CD4-positive, alpha-beta memory T cell (primary cell): ENCODE measurements around the gene EIF2B1. TPM values are rescaled to one million over a fixed set of nuclear protein-coding genes. Genes with fewer than 3 reads are reported as not detected.

ENCODE experiments used
- CTCF ChIA-PET: fragments of 350-600 bp; sonication (Branson Sonifier 250); formaldehyde crosslinking; loops from one replicate; lab custom pipeline; 2021; ENCODE audit warnings: inconsistent platforms; ENCODE audit not compliant: partially characterized antibody; lab: Charles Lee
- POLR2A ChIA-PET: fragments of 350-600 bp; sonication (Branson Sonifier 250); formaldehyde crosslinking; loops from one replicate; lab custom pipeline; 2021; ENCODE audit not compliant: partially characterized antibody; lab: Charles Lee
- DNase-seq, 5 donors: peaks; one replicate each; pipeline versions ENCODE4 v3.0.0 to v3.0.0-alpha.2; 2020 to 2022; ENCODE audit warnings: mixed read lengths in 1 of 5
- H3K27ac ChIP-seq: one replicate; pipeline ENCODE4 v1.7.0; 2013; ENCODE audit warnings: low read depth, low read length
- H3K27me3 ChIP-seq: 2 replicates; pipeline ENCODE4 v1.7.0; 2013; ENCODE audit warnings: mild to moderate bottlenecking, low read length, moderate library complexity; ENCODE audit not compliant: insufficient read depth
- H3K36me3 ChIP-seq: 2 replicates; pipeline ENCODE4 v1.7.0; 2013; ENCODE audit warnings: mild to moderate bottlenecking, low read length, moderate library complexity; ENCODE audit not compliant: insufficient read depth
- H3K4me1 ChIP-seq: 2 replicates; pipeline ENCODE4 v1.7.0; 2013; ENCODE audit warnings: mild to moderate bottlenecking, low read length, moderate library complexity; ENCODE audit not compliant: insufficient read depth
- H3K4me3 ChIP-seq, 2 donors: one replicate each; pipeline ENCODE4 v1.7.0; 2013; ENCODE audit warnings: low read length in 2 of 2, mild to moderate bottlenecking in 1 of 2
- H3K9me3 ChIP-seq, 2 donors: one replicate each; pipeline ENCODE4 v1.7.0; 2013; ENCODE audit warnings: low read length in 2 of 2, control low read depth in 1 of 2; ENCODE audit not compliant: control insufficient read depth in 1 of 2
- H3K27ac Mint-ChIP-seq, 7 donors: one replicate each; pipeline ENCODE4 v1.8.0; 2020 to 2021; ENCODE audit warnings: mixed read lengths in 7 of 7, mild to moderate bottlenecking in 6 of 7, inconsistent platforms in 3 of 7, moderate library complexity in 3 of 7
- H3K27me3 Mint-ChIP-seq, 2 donors: one replicate each; pipeline ENCODE4 v1.8.0; 2020 to 2021; ENCODE audit warnings: mixed read lengths in 2 of 2
- H3K36me3 Mint-ChIP-seq, 2 donors: one replicate each; pipeline ENCODE4 v1.8.0; 2020 to 2021; ENCODE audit warnings: mixed read lengths in 2 of 2, inconsistent platforms in 1 of 2, mild to moderate bottlenecking in 1 of 2
- H3K4me1 Mint-ChIP-seq, 4 donors: one replicate each; pipeline ENCODE4 v1.8.0; 2020 to 2021; ENCODE audit warnings: mixed read lengths in 4 of 4, mild to moderate bottlenecking in 1 of 4
- H3K4me3 Mint-ChIP-seq, 8 donors: one replicate each; pipeline ENCODE4 v1.8.0; 2020 to 2021; ENCODE audit warnings: mixed read lengths in 8 of 8, mild to moderate bottlenecking in 7 of 8, moderate library complexity in 6 of 8, inconsistent platforms in 3 of 8
- H3K9me3 Mint-ChIP-seq, 8 donors: one replicate each; pipeline ENCODE4 v1.8.0; 2020 to 2021; ENCODE audit warnings: mixed read lengths in 8 of 8, mild to moderate bottlenecking in 5 of 8, inconsistent platforms in 3 of 8, moderate library complexity in 1 of 8
- intact Hi-C: fragments of 100-400 bp; cut with micrococcal nuclease; formaldehyde crosslinking; loops from one replicate; pipeline ENCODE4 v1.15.1; 2023
- polyA plus RNA-seq, 2 donors: library from polyadenylated mRNA; unstranded; fragments of 300-500 nt; fragmentation: Illumina TruSeq; gene quantifications; one replicate each; pipeline ENCODE4 v1.2.3, GENCODE V29; 2021
- total RNA-seq, 2 experiments: library from RNA; stranded (reverse); gene quantifications; one replicate each; pipeline ENCODE4 v1.2.3, GENCODE V29; 2021

EIF2B1 gene
- total and polyA plus RNA-seq, 4 experiments from 2014 or later, result 50.3 to 87.9 (median 54.5) TPM

DNA sequence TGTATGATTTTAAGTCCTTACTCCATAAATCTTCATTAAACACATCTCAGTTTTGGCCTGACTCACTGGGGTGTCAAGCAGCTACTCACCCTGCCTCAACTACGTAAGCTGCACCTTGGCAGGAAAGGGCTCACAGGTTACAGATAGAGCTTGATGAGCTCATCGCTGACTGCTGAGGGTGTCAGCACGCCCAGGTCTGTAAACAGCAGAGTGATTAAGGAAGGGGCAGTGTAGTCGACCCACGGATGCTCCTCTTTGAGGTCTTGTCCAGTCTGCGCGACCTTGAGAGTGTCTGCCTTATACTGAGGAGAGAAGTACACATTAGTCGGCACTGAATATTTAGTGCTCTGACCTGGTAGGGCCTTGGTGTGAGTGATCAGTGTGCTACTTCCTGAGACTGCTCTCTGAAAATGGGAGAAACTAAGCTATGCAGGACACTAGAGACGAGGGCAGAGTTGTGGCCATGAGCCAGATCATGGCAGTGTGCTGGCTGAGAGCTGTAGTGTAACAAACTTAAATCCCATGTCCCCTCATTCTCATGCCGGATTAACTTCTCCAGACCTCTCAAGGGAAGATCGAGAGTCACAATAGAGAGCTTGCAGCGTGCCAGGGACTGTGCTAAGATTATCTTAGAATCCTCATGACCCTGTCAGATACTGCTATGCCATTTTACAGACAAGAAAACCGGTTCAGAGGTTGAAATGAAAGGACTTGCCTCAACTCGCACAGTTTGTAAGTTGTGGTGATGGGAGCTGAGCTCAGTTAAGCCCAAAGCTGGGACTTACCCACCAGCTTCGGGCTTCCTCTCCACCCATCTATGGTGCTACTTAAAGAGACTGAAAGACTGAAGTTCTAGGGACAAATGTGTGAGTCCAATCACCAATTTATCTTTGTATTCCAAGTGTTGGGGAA is 11.6 kb downstream of the EIF2B1 start:
- intact Hi-C loops, result no loop called here
- H3K36me3 Mint-ChIP-seq, result peaks cover 52 to 78% of the 10 kb centered on the region in 2 donors
- Histone ChIP-seq H3K27ac (no peak overlapping the region), H3K36me3 (peaks cover 52% of the 10 kb centered on the region), H3K4me3 (no peak overlapping the region), H3K9me3 (no peaks in the 10 kb centered on the region), H3K27me3 (no peaks in the 10 kb centered on the region), H3K4me1 (no peaks in the 10 kb centered on the region)
- peak overlapping the region in 2 of 7 donors; percentile 0 to 23 for H3K27ac Mint-ChIP-seq
- POLR2A ChIA-PET, result interaction anchor here (0.5 to 1.7 kb wide), 4 partner anchors 17 to 384 kb away, joined by 3 to 5 read pairs (median 4); no protein-coding TSS in a partner anchor
- H3K4me3 Mint-ChIP-seq, result peak overlapping the region in 1 of 8 donors; percentile 17
- no peak for DNase-seq
- no peaks in the 10 kb centered on the region for H3K27me3 Mint-ChIP-seq
- H3K4me1 Mint-ChIP-seq, result peaks cover 0 to 4% (median 2%) of the 10 kb centered on the region in 4 donors
- CTCF ChIA-PET, result interaction anchor here (1.1 kb wide), 1 partner anchor 9 kb away, joined by 3 read pairs; no protein-coding TSS in a partner anchor
- H3K9me3 Mint-ChIP-seq, result no peaks in the 10 kb centered on the region

DNA sequence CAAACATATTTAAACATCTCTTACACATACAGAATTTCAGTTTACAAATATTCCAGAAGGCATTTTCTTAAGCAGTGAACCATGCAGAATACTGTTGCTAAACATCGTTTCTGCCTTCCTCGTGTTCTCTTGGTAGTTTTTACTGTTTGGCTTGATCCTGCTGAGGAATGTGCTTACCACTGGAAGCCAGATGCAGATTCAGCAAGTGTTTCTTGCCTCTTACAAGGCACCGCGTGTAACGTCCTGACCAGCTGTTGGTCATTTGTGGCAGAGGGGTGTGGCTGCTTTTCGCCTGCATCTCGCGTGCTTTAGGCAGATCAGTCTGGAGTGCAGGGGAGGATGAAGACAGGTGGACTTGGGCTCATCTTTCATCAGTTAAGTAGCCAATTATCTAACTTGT is 12.4 kb downstream of the EIF2B1 start:
- CTCF ChIA-PET, result interaction anchor here (0.5 to 1.1 kb wide), 2 partner anchors 10 to 742 kb away, joined by 3 read pairs; no protein-coding TSS in a partner anchor
- H3K36me3 ChIP-seq, result peaks cover 52% of the 10 kb centered on the region
- Mint-ChIP-seq H3K4me3 (no peak overlapping the region), H3K4me1 (peaks cover 0 to 4% (median 2%) of the 10 kb centered on the region in 4 donors), H3K27ac (peak overlapping the region in 2 of 7 donors; percentile 23 to 50), H3K36me3 (peaks cover 50 to 78% of the 10 kb centered on the region in 2 donors), H3K9me3 (no peaks in the 10 kb centered on the region), H3K27me3 (no peaks in the 10 kb centered on the region)
- H3K9me3 ChIP-seq, result no peaks in the 10 kb centered on the region
- DNase-seq, result no peak
- H3K27ac ChIP-seq, result no peak overlapping the region
- H3K4me1 ChIP-seq, result no peaks in the 10 kb centered on the region
- POLR2A ChIA-PET, result interaction anchor here (1.3 to 1.4 kb wide), 2 partner anchors 16 to 20 kb away, joined by 3 read pairs; no protein-coding TSS in a partner anchor
- no peak overlapping the region for H3K4me3 ChIP-seq
- intact Hi-C loops, result no loop called here
- no peaks in the 10 kb centered on the region for H3K27me3 ChIP-seq

DNA sequence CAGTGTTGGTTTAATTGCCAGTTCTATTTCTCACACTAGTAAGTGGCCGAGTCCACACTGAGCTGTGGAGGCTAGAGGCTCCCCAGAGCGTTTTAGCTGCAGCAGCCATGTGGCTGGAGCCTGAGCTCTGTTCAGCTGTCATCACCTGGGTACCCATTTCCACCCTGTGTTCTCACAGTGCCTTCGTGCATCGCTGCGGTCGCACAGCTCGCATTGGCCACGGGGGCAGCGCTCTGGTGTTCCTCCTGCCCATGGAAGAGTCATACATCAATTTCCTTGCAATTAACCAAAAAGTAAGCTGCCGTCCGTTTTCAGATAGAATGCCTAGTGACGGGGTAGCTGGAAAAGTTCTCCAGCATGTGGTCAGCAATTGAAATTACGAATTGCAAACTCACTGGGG is 15.9 kb downstream of the EIF2B1 start:
- CTCF ChIA-PET, result interaction anchor here (0.7 to 2.4 kb wide), 6 partner anchors 11 to 461 kb away, joined by 3 to 6 read pairs (median 3); no protein-coding TSS in a partner anchor
- no peaks in the 10 kb centered on the region for H3K27me3 Mint-ChIP-seq
- Histone ChIP-seq H3K36me3 (peaks cover 68% of the 10 kb centered on the region), H3K4me1 (no peaks in the 10 kb centered on the region), H3K9me3 (no peaks in the 10 kb centered on the region), H3K27me3 (no peaks in the 10 kb centered on the region), H3K27ac (no peak overlapping the region), H3K4me3 (no peak overlapping the region)
- H3K9me3 Mint-ChIP-seq, result no peaks in the 10 kb centered on the region
- H3K36me3 Mint-ChIP-seq, result peaks cover 53 to 88% of the 10 kb centered on the region in 2 donors
- DNase-seq, result no peak
- POLR2A ChIA-PET, result interaction anchor here (0.8 to 1.1 kb wide), 2 partner anchors 15 to 33 kb away, joined by 3 to 4 read pairs; partner anchors contain the start of genes DDX55 and TMED2
- peak overlapping the region in 1 of 7 donors; percentile 52 for H3K27ac Mint-ChIP-seq
- H3K4me3 Mint-ChIP-seq, result no peak overlapping the region
- intact Hi-C loops, result no loop called here
- H3K4me1 Mint-ChIP-seq, result peaks cover 0 to 4% (median 2%) of the 10 kb centered on the region in 4 donors

DNA sequence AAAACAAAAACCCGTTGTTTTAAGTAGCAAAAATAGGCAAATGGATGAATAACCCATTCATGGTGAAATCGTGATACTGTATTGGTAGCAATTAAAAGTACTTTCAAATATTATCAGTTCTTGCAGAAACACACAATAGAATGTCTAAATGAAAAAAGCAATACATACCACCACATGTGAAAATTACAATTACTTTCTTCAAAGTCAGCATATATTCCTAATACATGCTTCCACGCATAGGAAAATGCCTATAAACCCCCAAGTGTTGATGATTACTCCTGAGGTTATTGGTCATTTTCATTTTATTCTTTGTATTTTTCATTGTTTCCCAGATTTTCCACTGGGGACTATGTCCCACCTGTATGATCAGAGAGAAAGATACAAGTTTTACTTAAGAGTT is 16.3 kb downstream of the EIF2B1 start:
- Mint-ChIP-seq H3K4me1 (peaks cover 0 to 4% (median 2%) of the 10 kb centered on the region in 4 donors), H3K9me3 (no peaks in the 10 kb centered on the region), H3K4me3 (no peak overlapping the region), H3K36me3 (peaks cover 56 to 88% of the 10 kb centered on the region in 2 donors), H3K27me3 (no peaks in the 10 kb centered on the region), H3K27ac (peak overlapping the region in 2 of 7 donors; percentile 50 to 75)
- Histone ChIP-seq H3K4me3 (no peak overlapping the region), H3K9me3 (no peaks in the 10 kb centered on the region), H3K27me3 (no peaks in the 10 kb centered on the region), H3K36me3 (peaks cover 68% of the 10 kb centered on the region), H3K27ac (no peak overlapping the region), H3K4me1 (no peaks in the 10 kb centered on the region)
- ChIA-PET CTCF (interaction anchor here (0.7 to 1.2 kb wide), 4 partner anchors 13 to 461 kb away, joined by 3 to 4 read pairs (median 3); no protein-coding TSS in a partner anchor), POLR2A (no interaction called here)
- intact Hi-C loops, result no loop called here
- DNase-seq, result no peak

DNA sequence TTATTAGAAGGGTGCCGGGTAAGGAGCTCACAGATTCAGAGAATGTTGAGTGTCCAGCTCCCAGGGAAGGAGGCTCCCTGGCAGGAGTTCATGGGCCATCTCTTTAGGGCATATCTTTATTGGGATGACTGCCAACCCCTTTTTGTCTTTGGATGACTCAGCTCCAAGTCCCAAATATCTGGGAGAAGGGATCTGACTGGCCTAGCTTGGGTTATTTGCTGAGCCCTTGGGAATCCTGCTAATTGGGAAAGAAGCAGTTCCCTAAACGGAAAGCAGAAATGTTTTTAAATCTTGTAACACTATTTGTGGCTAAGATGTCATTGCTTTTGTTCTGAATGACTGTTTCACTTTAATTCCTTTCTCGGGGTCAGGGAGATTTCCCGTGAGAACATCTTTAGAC is 19.0 kb downstream of the EIF2B1 start:
- intact Hi-C loops, result no loop called here
- Mint-ChIP-seq H3K27me3 (no peaks in the 10 kb centered on the region), H3K9me3 (no peaks in the 10 kb centered on the region), H3K36me3 (peaks cover 49 to 84% of the 10 kb centered on the region in 2 donors), H3K27ac (peak overlapping the region in 1 of 7 donors; percentile 22), H3K4me1 (peaks cover 0 to 4% (median 2%) of the 10 kb centered on the region in 4 donors), H3K4me3 (no peak overlapping the region)
- ChIA-PET CTCF (no interaction called here), POLR2A (interaction anchor here (1.5 kb wide), 1 partner anchor 12 kb away, joined by 4 read pairs; the partner anchor contains the start of gene DDX55)
- Histone ChIP-seq H3K4me3 (no peak overlapping the region), H3K36me3 (peaks cover 71% of the 10 kb centered on the region), H3K27ac (no peak overlapping the region), H3K27me3 (no peaks in the 10 kb centered on the region), H3K9me3 (no peaks in the 10 kb centered on the region), H3K4me1 (no peaks in the 10 kb centered on the region)
- DNase-seq, result no peak

DNA sequence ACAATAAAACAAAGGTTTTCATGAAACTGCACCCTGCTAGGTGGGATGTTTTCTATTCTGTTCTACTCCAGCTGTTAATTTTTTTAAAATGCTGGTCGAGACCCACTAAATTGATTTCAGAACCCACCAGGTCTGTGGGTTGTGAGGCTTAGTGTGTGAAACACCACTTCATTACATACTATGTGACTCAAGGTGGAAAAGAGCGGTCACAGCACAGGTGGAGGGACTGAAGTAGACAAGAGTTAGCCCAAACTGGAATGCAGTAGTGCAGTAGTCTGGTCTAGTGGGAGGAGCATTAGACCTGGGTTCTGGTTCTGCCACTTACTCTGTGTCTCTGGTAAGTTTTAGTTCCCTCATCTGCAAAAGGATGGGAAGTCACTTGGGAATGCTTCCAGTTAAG is 19.4 kb downstream of the EIF2B1 start:
- H3K4me1 ChIP-seq, result no peaks in the 10 kb centered on the region
- peak overlapping the region in 1 of 7 donors; percentile 22 for H3K27ac Mint-ChIP-seq
- peaks cover 0 to 4% (median 2%) of the 10 kb centered on the region in 4 donors for H3K4me1 Mint-ChIP-seq
- CTCF ChIA-PET, result interaction anchor here (1.1 kb wide), 1 partner anchor 10 kb away, joined by 3 read pairs; no protein-coding TSS in a partner anchor
- intact Hi-C loops, result no loop called here
- no peaks in the 10 kb centered on the region for H3K9me3 Mint-ChIP-seq
- DNase-seq, result no peak
- peaks cover 47 to 84% of the 10 kb centered on the region in 2 donors for H3K36me3 Mint-ChIP-seq
- H3K9me3 ChIP-seq, result no peaks in the 10 kb centered on the region
- H3K27ac ChIP-seq, result no peak overlapping the region
- H3K27me3 ChIP-seq, result no peaks in the 10 kb centered on the region
- H3K36me3 ChIP-seq, result peaks cover 75% of the 10 kb centered on the region
- no peak overlapping the region for H3K4me3 Mint-ChIP-seq
- H3K27me3 Mint-ChIP-seq, result no peaks in the 10 kb centered on the region
- POLR2A ChIA-PET, result interaction anchor here (1.5 kb wide), 1 partner anchor 12 kb away, joined by 4 read pairs; the partner anchor contains the start of gene DDX55
- H3K4me3 ChIP-seq, result no peak overlapping the region

GRCh38 chr12:123608182-123608581 is 25.3 kb downstream of the EIF2B1 start:
- H3K9me3 ChIP-seq, result no peaks in the 10 kb centered on the region

More at GRCh38 chr12:123608182-123608581, 25.3 kb downstream of the EIF2B1 start:
- Mint-ChIP-seq H3K9me3 (no peaks in the 10 kb centered on the region), H3K27me3 (no peaks in the 10 kb centered on the region), H3K36me3 (peaks cover 44 to 66% of the 10 kb centered on the region in 2 donors), H3K27ac (peak overlapping the region in 2 of 7 donors; percentile 14 to 74), H3K4me1 (peaks cover 4 to 22% (median 8%) of the 10 kb centered on the region in 4 donors), H3K4me3 (no peak overlapping the region)
- POLR2A ChIA-PET, result no interaction called here
- CTCF ChIA-PET, result no interaction called here
- Histone ChIP-seq H3K27me3 (no peaks in the 10 kb centered on the region), H3K27ac (no peak overlapping the region), H3K4me1 (peaks cover 9% of the 10 kb centered on the region), H3K36me3 (peaks cover 68% of the 10 kb centered on the region), H3K4me3 (no peak overlapping the region)
- intact Hi-C loops, result no loop called here
- DNase-seq, result no peak
